ENCODE data around the gene PDLIM4. TPM values are rescaled to one million over a fixed set of nuclear protein-coding genes. Genes with fewer than 3 reads are reported as not detected.

Gene PDLIM4
- total and polyA plus RNA-seq, 9 donors = 3.4 to 63.4 (median 40.8) TPM

GRCh38 chr5:132266031-132266835 lies 8.7 kb downstream of the PDLIM4 start:
- H3K9me3 ChIP-seq = no peaks in the 10 kb centered on the region
- H3K4me1 ChIP-seq (ENCODE audit: insufficient read depth) = peaks cover 19% of the 10 kb centered on the region
- DNase-seq = no peak
- no peak overlapping the region for H3K4me3 ChIP-seq
- 76 to 83% (median 80%) methylated on average over 7 of the region's 7 CpGs for WGBS, 3 donors
- intact Hi-C loops (cut with DNase I) = no loop called here
- no peaks in the 10 kb centered on the region for H3K27me3 ChIP-seq
- TF ChIP-seq CTCF (IDR thresholded peaks at IDR 0.05) (no peak), EP300 (IDR thresholded peaks at IDR 0.05) (no peak), POLR2A (IDR thresholded peaks at IDR 0.05) (no peak)
- H3K27ac ChIP-seq = peak overlapping the region; percentile 35 to 59
- H3K36me3 ChIP-seq = no peaks in the 10 kb centered on the region

GRCh38 chr5:132266836-132267160 lies 9.3 kb downstream of the PDLIM4 start:
- TF ChIP-seq POLR2A (IDR thresholded peaks at IDR 0.05) = no peak
- no peak for TF ChIP-seq EP300 (IDR thresholded peaks at IDR 0.05)
- TF ChIP-seq CTCF (IDR thresholded peaks at IDR 0.05) = no peak
- Histone ChIP-seq H3K27ac (peak overlapping the region in 1 of 2 donors; percentile 59), H3K27me3 (no peaks in the 10 kb centered on the region), H3K36me3 (no peaks in the 10 kb centered on the region), H3K4me1 (ENCODE audit: insufficient read depth) (peaks cover 19% of the 10 kb centered on the region), H3K9me3 (no peaks in the 10 kb centered on the region), H3K4me3 (no peak overlapping the region)
- WGBS, 3 donors = 100% methylated on average over 1 of the region's 1 CpG
- no peak for DNase-seq
- intact Hi-C loops (cut with DNase I) = no loop called here

GRCh38 chr5:132267166-132267739 lies 9.8 kb downstream of the PDLIM4 start:
- Histone ChIP-seq H3K27me3 (no peaks in the 10 kb centered on the region), H3K4me1 (ENCODE audit: insufficient read depth) (peaks cover 19% of the 10 kb centered on the region), H3K27ac (no peak overlapping the region), H3K36me3 (no peaks in the 10 kb centered on the region), H3K4me3 (no peak overlapping the region), H3K9me3 (no peaks in the 10 kb centered on the region)
- intact Hi-C loops (cut with DNase I) = no loop called here
- TF ChIP-seq CTCF (IDR thresholded peaks at IDR 0.05) (no peak), EP300 (IDR thresholded peaks at IDR 0.05) (no peak), POLR2A (IDR thresholded peaks at IDR 0.05) (no peak)
- no peak for DNase-seq

- intact Hi-C loops (cut with DNase I) = no loop called here
- H3K4me3 ChIP-seq = no peak overlapping the region
- H3K9me3 ChIP-seq = no peaks in the 10 kb centered on the region
- no peaks in the 10 kb centered on the region for H3K36me3 ChIP-seq
- TF ChIP-seq CTCF (IDR thresholded peaks at IDR 0.05) = no peak
- TF ChIP-seq POLR2A (IDR thresholded peaks at IDR 0.05) = no peak
- no peak for TF ChIP-seq EP300 (IDR thresholded peaks at IDR 0.05)
- H3K27me3 ChIP-seq = no peaks in the 10 kb centered on the region
- 64 to 69% (median 67%) methylated on average over 6 of the region's 6 CpGs for WGBS, 3 donors
- H3K4me1 ChIP-seq (ENCODE audit: insufficient read depth) = peaks cover 19% of the 10 kb centered on the region
- DNase-seq = no peak
- no peak overlapping the region for H3K27ac ChIP-seq
Measured at GRCh38 chr5:132267931-132268768, 10.7 kb downstream of the PDLIM4 start.

Measured in ovary (tissue), 9 donors.